LoVo (cell line): ENCODE data around the gene CEACAM8.
"Not testable (repeated sequence)": the region's sequence is repeated elsewhere in the genome, so short reads cannot be mapped to it uniquely, and the experiment has no call there.

Experiments used
- DNase-seq: peaks from one replicate; pipeline ENCODE4 v3.0.0-alpha.2; 2016; ENCODE audit warnings: low spot score

Gene CEACAM8

GRCh38 chr19:42571116-42571515, 23.6 kb downstream of the CEACAM8 start:
- DNase-seq = no peak

GRCh38 chr19:42569193-42569592, 25.5 kb downstream of the CEACAM8 start:
- DNase-seq = no peak

- no peak for DNase-seq
These were observed 26.7 kb downstream of the CEACAM8 start for GRCh38 chr19:42568006-42568405.

GRCh38 chr19:42567567-42567966, 27.2 kb downstream of the CEACAM8 start:
- DNase-seq = no peak

GRCh38 chr19:42563352-42564210, 31.1 kb downstream of the CEACAM8 start:
- DNase-seq = peak; percentile 59

GRCh38 chr19:42561512-42561911, 33.2 kb downstream of the CEACAM8 start:
- DNase-seq = no peak

- no peak for DNase-seq
These were observed 34.0 kb downstream of the CEACAM8 start for GRCh38 chr19:42560731-42561130.

GRCh38 chr19:42558450-42559150, 36.1 kb downstream of the CEACAM8 start:
- no peak for DNase-seq

GRCh38 chr19:42557386-42557871, 37.3 kb downstream of the CEACAM8 start:
- DNase-seq = not testable (repeated sequence)

GRCh38 chr19:42555801-42556200, 38.9 kb downstream of the CEACAM8 start:
- DNase-seq = no peak

- no peak for DNase-seq
These were observed 39.4 kb downstream of the CEACAM8 start for GRCh38 chr19:42555317-42555716.

- DNase-seq = no peak
These were observed 40.6 kb downstream of the CEACAM8 start for GRCh38 chr19:42554046-42554575.

GRCh38 chr19:42553292-42554045, 41.3 kb downstream of the CEACAM8 start:
- peak; percentile 15 for DNase-seq

GRCh38 chr19:42552086-42553065, 42.3 kb downstream of the CEACAM8 start:
- DNase-seq = no peak

GRCh38 chr19:42550521-42550920, 44.2 kb downstream of the CEACAM8 start:
- DNase-seq = not testable (repeated sequence)

- not testable (repeated sequence) for DNase-seq
These were observed 45.7 kb downstream of the CEACAM8 start for GRCh38 chr19:42549067-42549466.

GRCh38 chr19:42548552-42548951, 46.2 kb downstream of the CEACAM8 start:
- DNase-seq = no peak

GRCh38 chr19:42547929-42548328, 46.8 kb downstream of the CEACAM8 start:
- no peak for DNase-seq

GRCh38 chr19:42546831-42547500, 47.8 kb downstream of the CEACAM8 start:
- no peak for DNase-seq

GRCh38 chr19:42544146-42544545, 50.6 kb downstream of the CEACAM8 start:
- DNase-seq = peak; percentile 35
